DMS79 treated with DMSO at 0.1 percent for 48 hours (cell line): ENCODE results near the gene PLCB1.

Experiments
- DNase-seq: peaks from one replicate; lab custom pipeline; 2025; lab: John Stamatoyannopoulos, UW

PLCB1 gene

DNA sequence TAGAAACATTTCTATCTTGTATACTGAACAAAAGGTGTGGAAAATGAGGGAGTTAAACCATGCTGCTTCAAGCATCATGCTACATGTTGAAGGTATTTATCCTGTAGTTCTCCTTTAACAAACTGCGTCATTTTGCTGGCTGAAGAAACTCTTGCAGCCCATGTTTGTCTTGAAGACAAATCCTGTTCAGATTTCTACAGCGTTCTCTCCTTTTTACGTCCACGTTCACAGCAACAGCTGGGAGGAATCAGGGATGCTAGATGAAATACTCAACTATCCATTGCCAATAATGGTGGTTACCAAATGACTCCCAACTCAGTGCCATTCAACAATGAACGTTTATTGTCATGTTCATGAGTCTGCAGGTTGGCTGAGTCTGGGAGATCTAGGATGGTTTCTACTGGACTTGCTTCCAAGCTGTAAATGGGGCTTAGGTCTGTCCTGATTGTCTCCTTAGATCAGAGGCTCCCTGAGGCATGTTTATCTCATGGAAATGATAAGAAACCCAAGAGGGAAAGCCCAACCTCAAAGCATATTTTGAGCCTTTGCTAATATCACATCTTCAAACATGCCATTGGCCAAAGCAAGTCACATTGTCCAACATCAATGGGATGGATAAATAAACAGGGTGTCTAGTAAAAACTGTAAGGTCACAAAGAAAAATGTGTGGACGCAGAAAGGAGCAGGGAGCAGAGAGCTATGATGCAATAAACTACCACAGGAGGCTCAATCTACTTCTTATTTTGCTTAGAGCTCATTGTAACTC, 2.7 kb upstream of the PLCB1 start:
- DNase-seq: no peak

DNA sequence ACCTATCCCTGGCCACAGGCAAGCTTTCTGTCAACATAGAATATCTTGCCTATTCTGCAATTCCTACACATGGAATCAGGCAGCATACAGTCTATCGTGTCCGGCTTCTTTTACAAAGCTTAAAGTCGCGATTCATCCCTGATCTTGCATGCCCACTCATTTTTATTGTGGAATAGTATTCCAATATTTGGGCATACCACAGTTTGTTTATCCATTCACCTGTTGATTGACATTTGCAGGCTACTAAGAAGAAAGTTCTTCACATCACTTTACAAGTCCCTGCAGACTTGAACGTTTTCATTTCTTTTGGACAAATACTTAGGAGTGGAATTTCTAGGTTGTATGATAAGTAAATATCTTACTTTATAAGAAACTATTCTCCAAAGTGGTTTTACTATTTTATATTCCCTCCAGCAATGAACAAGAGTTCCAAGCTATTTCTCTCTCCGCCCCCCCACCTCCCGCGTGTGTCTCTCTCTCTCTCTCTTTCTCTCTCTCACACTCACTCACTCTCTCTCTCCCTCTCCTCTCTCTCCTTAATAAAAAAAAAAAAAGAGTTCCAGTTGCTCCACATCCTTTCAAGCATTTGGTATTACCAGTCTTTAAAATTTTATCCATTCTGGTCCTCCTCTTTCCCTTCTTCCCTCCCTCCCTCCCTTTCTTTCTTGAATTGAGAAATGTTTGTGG, 1.1 kb upstream of the PLCB1 start:
- no peak for DNase-seq

DNA sequence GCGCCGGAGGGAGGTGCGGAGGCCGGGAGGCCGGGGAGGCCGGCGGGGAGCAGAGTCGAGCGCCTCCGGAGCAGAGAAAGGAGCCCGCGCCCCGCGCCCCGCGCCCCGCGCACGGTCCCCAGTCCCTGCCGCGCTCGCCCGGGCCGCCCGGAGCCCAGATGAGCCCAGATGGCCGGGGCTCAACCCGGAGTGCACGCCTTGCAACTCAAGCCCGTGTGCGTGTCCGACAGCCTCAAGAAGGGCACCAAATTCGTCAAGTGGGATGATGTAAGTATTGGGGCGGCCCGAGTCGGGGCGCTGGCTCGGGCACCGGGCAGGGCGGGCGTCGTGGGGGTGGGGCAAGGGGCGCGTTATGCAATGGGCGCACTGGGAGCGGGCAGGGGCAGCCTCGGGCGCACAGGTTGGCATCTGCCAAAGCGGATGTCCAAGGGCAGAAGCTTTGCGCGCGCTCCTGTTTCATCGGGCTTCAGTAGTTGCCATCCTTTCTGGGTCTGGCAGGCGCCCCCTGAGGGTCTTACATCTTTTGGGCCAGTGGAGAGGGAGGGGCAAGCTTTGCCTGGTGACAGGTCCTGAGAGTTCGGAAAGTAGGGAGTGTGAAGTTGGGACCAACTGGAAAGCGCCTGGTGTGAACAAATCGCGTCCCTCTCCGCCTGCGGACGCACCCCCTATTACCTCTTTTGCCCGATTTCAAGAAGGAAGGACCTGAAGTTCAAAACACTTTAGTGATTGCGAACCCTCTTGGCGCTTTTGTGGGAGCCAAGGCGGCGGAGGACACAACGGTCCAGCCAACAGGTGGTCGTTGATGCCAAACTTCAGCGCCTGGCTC, 631 bp downstream of the PLCB1 start:
- DNase-seq: no peak

DNA sequence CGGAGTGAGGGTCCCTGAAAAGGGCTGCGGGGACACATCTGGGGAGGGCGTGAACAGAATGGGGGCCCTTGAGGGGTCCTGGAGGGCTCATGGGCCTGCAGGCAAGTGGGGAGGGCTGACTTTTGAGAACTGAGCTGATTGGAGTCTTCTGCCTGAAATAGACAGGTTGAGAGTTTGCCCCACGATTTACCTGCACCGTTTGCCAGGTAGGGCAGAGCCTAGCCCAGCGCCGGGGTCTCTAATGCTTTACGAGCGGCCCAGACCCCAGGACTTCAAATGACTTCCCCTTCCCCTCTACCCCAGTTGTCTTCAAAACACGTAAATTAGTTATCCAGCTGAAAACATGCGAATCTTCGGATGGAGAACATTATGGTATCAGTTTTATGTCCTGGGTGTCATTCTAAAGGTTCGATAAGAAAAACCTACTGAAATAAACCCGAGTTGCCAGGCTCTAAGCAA, 1.3 kb downstream of the PLCB1 start:
- DNase-seq: no peak

DNA sequence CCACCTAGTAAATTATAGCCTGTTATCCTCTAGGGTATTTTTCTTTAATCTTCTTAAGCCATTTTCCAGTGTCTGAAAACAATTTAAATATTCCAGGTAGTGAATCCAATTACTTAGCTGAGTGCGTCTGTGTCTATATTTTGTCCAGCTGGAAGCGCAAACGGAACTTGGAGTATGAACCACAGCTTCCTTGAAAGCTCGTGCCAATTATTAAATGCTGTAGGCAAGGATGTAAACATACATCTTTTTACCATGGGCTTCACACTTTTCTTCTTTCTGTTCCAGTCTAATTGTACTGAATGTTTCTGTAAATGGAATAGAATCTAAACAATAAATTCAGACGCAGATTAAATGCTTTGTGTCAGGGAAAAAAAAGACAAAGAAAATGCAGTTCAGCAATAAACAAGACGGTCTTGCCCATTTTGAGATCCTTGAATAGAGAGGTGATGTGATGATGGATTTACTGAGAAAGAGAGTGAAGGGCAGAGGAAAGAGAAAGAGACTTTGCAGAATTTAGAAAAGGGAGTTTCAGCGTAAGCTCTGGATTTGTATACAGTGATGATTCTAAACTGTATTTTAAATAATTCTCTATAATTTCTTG, 1.9 kb downstream of the PLCB1 start:
- no peak for DNase-seq

DNA sequence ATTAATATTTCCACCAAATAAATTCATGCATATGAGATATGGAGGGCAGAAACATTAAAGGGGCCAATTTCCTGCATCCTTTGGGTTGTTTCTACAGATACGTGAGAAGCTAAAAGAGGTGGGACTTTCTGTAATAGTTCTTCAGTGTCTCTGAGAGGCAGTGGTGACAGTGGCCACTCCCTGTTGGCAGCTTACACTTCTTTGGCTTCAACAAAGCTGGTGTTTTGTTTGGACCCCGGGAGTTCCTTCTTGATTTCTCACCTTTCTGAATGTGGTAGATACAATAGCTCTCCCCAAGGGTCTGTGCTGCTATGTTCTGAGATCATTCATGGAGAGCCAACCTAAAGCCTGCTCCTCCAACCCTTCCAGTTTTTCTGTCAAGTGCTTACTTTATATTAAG, 7.8 kb downstream of the PLCB1 start:
- no peak for DNase-seq

DNA sequence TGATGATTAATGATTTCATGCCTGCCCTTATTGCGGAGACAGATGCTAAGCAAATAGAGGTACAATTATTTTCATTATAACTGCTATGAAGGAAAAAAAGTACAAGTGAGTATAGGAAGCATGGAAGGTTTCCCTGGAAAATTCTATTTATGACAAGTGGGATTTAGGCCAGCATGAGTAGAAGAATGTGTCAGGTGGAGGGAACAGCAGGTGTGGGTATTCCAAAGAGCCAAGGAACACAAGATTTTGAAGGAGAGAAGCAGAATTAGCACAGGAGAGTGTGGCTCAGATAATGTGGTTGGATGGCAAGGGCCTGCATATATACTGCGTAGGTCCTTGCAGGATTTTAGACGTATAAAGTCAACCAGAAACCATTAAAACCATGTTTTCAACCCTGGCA, 11.4 kb downstream of the PLCB1 start:
- no peak for DNase-seq

DNA sequence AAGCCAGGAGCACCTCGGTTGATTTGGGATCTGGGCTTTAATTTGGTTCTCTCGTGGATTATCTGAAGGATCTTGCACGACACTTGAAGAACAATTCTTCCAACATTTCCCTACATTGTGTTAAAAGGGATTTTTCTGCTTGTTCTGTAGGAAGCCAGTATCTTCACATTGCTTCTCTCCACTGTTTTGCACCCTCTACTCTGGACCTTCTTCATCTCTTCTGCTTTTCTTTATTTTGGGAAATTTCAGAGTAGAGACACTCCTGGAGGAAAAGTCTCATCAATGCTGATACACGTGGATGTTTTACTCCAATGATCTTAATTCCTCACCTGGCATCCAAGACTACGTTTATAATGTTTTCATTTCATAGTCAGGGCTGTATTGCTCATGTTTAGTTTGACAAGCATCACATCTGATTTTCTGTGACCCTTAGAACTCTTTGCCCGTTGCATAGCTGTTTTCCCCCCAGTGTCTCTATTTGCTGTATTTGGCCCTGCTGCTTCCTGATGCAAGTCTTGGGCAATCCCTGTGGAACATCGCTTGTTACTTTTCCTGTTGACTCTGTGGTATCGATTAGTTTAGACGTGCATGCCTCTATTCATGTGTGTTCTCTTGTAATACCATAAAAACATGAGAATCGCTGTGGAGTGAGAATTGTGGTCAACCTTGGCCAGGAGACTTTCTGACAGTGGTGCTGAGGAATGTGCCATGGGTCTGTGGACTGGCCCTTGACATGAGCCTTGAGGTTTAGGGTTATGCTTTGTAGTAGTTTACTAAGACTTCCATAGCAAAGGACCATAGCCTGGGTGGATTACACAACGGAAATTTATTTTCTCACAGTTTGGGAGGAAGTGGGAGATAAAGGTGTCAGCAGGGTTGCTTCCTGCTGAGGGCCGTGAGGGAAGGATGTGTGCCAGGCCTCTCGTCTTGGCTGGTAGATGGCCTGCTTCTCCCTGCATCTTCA, 12.5 kb downstream of the PLCB1 start:
- DNase-seq: no peak

DNA sequence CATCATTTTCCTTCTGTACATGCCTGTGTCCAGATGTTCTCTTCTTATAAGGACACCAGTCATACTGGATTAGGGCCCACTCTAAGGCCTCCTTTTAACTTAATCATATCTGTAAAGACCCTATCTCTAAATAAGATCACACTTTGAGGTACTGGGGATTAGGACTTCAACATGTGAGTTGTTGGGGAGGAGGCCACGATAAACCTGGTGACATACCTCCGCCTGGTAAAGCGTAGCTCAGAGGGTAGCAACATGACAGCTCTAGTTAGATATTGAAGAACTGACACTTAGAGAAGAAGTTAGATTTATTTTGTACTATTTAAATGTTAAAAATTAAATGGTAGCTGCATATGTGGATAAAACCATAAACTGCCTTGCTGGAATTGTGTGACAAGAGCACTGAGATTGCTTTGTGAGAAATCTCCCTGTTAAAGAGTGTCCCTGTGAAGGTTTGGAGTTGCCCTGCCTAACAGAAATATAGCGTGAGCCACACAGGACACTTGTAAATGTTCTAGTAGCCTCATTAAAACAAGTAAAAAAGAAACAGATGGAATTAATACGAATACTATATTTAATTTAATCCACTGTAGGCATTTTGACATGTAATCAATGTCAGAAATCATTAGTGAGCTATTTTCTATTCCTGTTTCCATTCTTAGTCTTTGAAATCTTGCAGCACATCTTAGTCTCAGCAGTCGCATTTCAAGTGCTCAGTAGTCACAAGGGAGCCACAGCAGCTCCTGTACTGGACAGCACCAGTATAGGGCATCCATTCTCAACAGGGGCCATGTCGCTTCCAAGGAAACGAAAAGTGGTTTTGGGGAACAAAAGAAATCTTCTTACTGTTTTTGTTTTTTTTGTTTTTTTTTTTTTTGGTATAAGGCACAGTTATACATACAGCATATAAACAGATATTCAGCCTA, 13.4 kb downstream of the PLCB1 start:
- DNase-seq: no peak

DNA sequence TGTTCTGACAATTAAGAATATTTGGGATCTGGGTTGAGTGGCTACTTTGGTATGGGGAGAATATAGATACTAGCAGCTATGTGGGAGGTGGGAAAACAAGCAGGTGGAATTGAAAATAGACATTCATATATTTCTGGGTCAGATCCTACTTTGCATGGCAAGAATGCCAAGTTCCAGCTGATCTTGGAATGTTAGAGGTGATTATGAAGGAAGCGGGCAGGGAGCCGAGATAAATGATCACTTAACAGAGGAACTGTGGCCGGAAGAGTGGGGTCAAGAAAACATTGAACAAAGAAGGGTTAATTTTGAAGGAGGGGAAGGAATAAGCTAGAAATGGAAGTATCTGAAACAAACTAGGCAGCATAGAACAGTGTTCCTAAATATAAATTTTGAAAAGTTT, 15.4 kb downstream of the PLCB1 start:
- DNase-seq: no peak

DNA sequence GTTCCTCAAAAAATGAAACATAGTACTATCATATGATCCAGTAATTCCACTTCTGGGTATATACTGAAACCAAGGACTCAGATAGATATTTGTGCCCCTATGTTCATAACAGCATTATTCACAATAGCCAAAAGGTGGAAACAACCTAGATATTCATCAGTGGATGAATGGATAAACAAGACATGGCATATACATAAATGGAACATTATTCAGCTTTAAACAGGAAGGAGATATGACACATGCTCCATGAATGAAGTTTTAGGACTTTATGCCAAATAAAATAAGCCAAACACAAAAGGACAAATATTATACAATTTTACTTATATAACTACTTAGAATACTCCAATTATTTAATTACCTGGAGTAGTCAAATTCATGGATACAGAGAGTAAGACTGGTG, 16.4 kb downstream of the PLCB1 start:
- no peak for DNase-seq

DNA sequence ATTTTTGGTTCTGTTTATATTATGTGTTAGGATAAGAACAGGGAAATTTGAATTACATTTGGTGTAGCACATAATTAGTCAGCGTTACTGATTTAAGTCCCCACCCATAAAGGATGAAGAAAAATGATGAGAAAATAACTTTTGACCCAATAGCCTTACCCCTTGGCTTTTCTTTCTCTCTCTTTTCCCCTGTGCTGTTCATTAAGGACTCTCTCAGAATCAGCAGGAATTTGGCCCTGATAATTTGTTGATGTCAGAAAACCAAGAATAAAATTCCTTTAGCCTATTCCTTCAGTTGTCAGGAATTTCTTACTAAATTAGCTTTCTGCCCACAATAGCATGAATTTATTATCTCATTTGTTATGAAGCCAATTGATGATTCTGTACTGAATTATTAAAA, 18.5 kb downstream of the PLCB1 start:
- DNase-seq: no peak

DNA sequence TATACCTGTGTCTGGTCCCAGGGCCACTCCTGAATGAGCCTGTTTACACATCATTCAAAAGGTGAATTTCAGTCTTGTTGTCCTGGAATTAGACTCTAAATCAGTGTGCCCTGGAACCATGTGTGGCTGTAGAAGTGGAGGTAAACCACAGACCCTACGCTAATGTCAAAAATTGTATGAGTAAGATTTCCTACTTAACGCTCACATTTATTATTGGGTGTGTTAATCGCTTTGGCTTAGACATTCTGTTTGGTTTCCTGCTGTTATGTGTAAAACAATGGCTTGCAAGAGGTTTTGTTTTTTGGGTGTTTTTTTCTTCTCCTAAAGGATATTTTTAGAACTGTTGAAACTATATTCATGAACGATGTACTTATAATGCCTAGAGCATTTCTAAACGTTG, 19.3 kb downstream of the PLCB1 start:
- no peak for DNase-seq

DNA sequence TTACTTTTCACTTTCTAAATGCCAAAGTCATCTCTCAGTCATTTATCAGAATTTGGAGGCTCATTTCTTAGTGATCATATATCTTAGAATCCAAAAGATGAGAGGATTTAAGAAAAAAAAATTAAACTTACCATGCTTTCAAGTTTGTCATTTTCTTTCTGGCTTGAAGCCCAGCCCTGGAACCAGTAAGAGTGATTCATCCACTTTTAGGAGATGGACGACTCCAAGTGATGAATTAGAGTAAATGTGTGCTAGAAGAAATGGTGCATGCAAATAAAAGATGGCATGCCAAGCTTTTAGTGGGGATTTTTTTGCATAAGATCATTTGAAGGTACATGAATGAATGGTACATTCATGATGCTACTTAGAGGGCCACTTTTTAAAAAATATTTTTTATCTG, 20.1 kb downstream of the PLCB1 start:
- DNase-seq: peak; percentile 46

DNA sequence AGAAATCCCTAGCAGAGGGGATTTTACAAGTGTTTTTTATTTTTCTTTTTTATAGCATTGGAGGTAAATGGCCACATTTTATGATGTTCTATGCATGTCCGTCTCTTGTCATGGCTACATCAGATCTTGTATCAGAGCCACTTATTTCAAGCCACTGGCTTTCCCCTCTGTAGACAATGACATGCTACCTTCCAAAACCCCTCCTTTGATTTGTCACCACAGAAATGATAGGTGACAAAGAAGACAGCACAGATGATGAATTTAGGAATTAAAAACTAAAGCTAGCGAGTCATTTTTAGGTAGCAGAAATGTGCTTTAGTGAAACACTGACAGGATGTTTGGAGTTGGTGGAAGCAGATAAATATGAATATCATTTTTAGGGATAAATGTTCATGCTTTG, 20.8 kb downstream of the PLCB1 start:
- DNase-seq: no peak

DNA sequence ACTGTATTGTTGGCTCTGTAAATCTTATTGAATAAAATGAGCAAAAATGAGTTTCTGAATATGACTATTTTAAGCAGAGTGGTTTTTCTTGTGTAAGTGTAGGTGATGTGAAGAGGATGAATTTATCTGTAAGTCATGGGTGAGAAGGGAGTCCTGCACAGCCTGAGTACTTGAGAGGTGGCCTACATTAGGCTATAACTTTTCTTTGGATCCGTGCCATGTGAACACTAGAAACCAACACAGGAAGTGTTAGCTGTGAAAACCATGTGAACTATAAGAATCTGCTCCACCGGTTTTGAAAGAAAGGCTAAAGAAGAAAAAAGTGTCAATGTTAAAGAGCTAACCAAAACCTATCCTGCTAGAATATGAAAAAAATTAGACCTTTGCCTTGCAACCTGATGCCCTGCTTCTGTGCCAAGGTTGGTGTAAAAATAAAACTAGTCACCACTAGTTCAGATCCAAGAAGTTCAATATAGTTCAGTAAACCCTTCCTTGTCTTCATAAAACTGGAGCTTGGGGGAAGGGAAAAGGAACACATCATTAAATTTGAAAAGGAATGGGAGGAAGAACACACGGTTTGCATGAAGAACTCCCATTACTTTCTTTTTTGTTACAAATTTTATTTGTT, 21.3 kb downstream of the PLCB1 start:
- DNase-seq: peak; percentile 12

DNA sequence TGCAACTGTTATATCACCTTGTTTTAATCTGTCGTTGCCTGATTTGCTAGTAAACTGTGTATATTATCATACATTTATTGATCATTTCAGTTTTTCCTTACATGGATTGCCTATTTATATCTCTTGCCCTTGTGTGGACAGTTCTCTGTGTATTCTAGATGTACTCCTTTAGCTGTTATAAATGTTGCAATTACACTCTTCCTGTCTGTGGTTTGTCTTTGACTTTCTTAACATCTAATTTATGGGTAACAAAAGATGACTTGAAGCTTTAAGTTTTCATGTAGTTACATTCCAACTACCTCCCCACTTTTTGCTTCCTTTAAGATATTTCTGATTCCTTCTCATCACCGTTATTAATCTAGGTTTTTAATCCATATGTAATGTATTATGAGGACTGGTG, 22.6 kb downstream of the PLCB1 start:
- no peak for DNase-seq

DNA sequence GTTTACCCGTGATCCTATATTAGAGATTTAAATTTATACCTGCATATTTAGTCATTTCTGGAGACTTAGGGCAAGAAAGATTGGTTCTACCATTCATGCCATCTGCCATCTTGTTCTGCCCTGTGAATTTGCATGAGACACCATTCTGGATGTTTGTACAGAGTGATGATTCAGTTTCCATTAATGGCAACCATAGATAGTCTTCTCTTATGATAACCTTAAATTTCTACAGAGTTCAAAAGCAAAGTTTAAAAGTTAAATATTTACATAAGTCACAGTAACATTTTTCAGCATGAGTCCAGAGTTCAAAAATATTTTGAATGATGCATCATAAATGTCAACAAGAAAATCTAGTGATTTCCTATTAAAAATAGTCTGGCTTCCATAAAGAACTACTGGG, 23.2 kb downstream of the PLCB1 start:
- no peak for DNase-seq

DNA sequence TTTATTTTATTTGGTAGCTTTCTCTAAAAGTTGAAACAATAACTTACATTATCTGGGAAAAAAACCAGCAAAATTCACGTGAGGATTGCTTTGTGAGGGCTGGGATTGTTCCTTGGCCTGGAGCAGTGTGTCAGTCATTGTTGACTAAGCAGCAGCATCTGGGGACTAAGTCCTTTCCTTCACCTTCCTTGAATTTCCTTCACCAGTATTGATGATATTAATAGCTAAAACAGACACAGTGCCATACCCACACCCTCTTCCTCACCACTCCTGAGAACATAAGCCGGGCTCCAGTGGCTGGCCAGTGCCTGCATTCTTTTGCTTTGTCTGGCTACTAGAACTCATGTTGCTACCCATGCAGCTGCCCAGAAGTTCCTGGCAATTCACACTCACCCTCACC, 23.7 kb downstream of the PLCB1 start:
- DNase-seq: no peak
